ENCODE data around the gene KIAA0753.

The KIAA0753 gene

GRCh38 chr17:6569370-6570285, 70.9 kb downstream of the KIAA0753 start:
- H3K4me1 ChIP-seq (ENCODE audit: control insufficient read depth, insufficient read depth, low read length, poor library complexity, severe bottlenecking): peaks cover 2% of the 10 kb centered on the region
- peaks cover 4% of the 10 kb centered on the region for H3K36me3 ChIP-seq (ENCODE audit: control insufficient read depth, insufficient read depth, low read length)
- 85 to 93% methylated on average over 6 to 7 of the region's 10 CpGs for WGBS, 2 experiments (ENCODE audit: insufficient coverage in 2 of 2)
- H3K27ac ChIP-seq (ENCODE audit: low read depth, low read length, severe bottlenecking): no peak overlapping the region
- no peak overlapping the region for H3K4me3 ChIP-seq (ENCODE audit: extremely low read depth, insufficient read depth, low read length, poor library complexity, severe bottlenecking)
- no peaks in the 10 kb centered on the region for H3K9me3 ChIP-seq (ENCODE audit: control insufficient read depth, low read length)

- Histone ChIP-seq H3K27ac (ENCODE audit: low read depth, low read length, severe bottlenecking) (no peak overlapping the region), H3K4me1 (ENCODE audit: control insufficient read depth, insufficient read depth, low read length, poor library complexity, severe bottlenecking) (peaks cover 2% of the 10 kb centered on the region), H3K9me3 (ENCODE audit: control insufficient read depth, low read length) (no peaks in the 10 kb centered on the region), H3K4me3 (ENCODE audit: extremely low read depth, insufficient read depth, low read length, poor library complexity, severe bottlenecking) (no peak overlapping the region), H3K36me3 (ENCODE audit: control insufficient read depth, insufficient read depth, low read length) (no peaks in the 10 kb centered on the region)
- WGBS, 2 experiments (ENCODE audit: insufficient coverage in 2 of 2): 84 to 85% methylated on average over 12 of the region's 12 CpGs
Observed at GRCh38 chr17:6568184-6568758, 72.2 kb downstream of the KIAA0753 start.

GRCh38 chr17:6567528-6568183, 72.9 kb downstream of the KIAA0753 start:
- no peak overlapping the region for H3K4me3 ChIP-seq (ENCODE audit: extremely low read depth, insufficient read depth, low read length, poor library complexity, severe bottlenecking)
- no peaks in the 10 kb centered on the region for H3K9me3 ChIP-seq (ENCODE audit: control insufficient read depth, low read length)
- 56 to 59% methylated on average over 11 to 12 of the region's 15 CpGs for WGBS, 2 experiments (ENCODE audit: insufficient coverage in 2 of 2)
- H3K36me3 ChIP-seq (ENCODE audit: control insufficient read depth, insufficient read depth, low read length): no peaks in the 10 kb centered on the region
- peaks cover 2% of the 10 kb centered on the region for H3K4me1 ChIP-seq (ENCODE audit: control insufficient read depth, insufficient read depth, low read length, poor library complexity, severe bottlenecking)
- H3K27ac ChIP-seq (ENCODE audit: low read depth, low read length, severe bottlenecking): no peak overlapping the region

- Histone ChIP-seq H3K36me3 (ENCODE audit: control insufficient read depth, insufficient read depth, low read length) (no peaks in the 10 kb centered on the region), H3K9me3 (ENCODE audit: control insufficient read depth, low read length) (no peaks in the 10 kb centered on the region), H3K4me3 (ENCODE audit: extremely low read depth, insufficient read depth, low read length, poor library complexity, severe bottlenecking) (no peak overlapping the region), H3K27ac (ENCODE audit: low read depth, low read length, severe bottlenecking) (no peak overlapping the region), H3K4me1 (ENCODE audit: control insufficient read depth, insufficient read depth, low read length, poor library complexity, severe bottlenecking) (no peaks in the 10 kb centered on the region)
Observed at GRCh38 chr17:6561446-6561845, 79.1 kb downstream of the KIAA0753 start.

- no peaks in the 10 kb centered on the region for H3K36me3 ChIP-seq (ENCODE audit: control insufficient read depth, insufficient read depth, low read length)
- no peak overlapping the region for H3K27ac ChIP-seq (ENCODE audit: low read depth, low read length, severe bottlenecking)
- no peaks in the 10 kb centered on the region for H3K9me3 ChIP-seq (ENCODE audit: control insufficient read depth, low read length)
- H3K4me3 ChIP-seq (ENCODE audit: extremely low read depth, insufficient read depth, low read length, poor library complexity, severe bottlenecking): no peak overlapping the region
- peaks cover 5% of the 10 kb centered on the region for H3K4me1 ChIP-seq (ENCODE audit: control insufficient read depth, insufficient read depth, low read length, poor library complexity, severe bottlenecking)
- 59 to 84% methylated on average over 3 of the region's 3 CpGs for WGBS, 2 experiments (ENCODE audit: insufficient coverage in 2 of 2)
Observed at GRCh38 chr17:6560496-6560895, 80.0 kb downstream of the KIAA0753 start.

- Histone ChIP-seq H3K27ac (ENCODE audit: low read depth, low read length, severe bottlenecking) (no peak overlapping the region), H3K36me3 (ENCODE audit: control insufficient read depth, insufficient read depth, low read length) (no peaks in the 10 kb centered on the region), H3K4me1 (ENCODE audit: control insufficient read depth, insufficient read depth, low read length, poor library complexity, severe bottlenecking) (peaks cover 5% of the 10 kb centered on the region), H3K9me3 (ENCODE audit: control insufficient read depth, low read length) (no peaks in the 10 kb centered on the region), H3K4me3 (ENCODE audit: extremely low read depth, insufficient read depth, low read length, poor library complexity, severe bottlenecking) (no peak overlapping the region)
- 98% methylated on average over 4 of the region's 5 CpGs for WGBS, 2 experiments (ENCODE audit: insufficient coverage in 2 of 2)
Observed at GRCh38 chr17:6559753-6560215, 80.7 kb downstream of the KIAA0753 start.

GRCh38 chr17:6558932-6559752, 81.4 kb downstream of the KIAA0753 start:
- Histone ChIP-seq H3K27ac (ENCODE audit: low read depth, low read length, severe bottlenecking) (no peak overlapping the region), H3K36me3 (ENCODE audit: control insufficient read depth, insufficient read depth, low read length) (no peaks in the 10 kb centered on the region), H3K4me3 (ENCODE audit: extremely low read depth, insufficient read depth, low read length, poor library complexity, severe bottlenecking) (no peak overlapping the region), H3K4me1 (ENCODE audit: control insufficient read depth, insufficient read depth, low read length, poor library complexity, severe bottlenecking) (peaks cover 5% of the 10 kb centered on the region), H3K9me3 (ENCODE audit: control insufficient read depth, low read length) (no peaks in the 10 kb centered on the region)
- 75 to 78% methylated on average over 9 to 10 of the region's 11 CpGs for WGBS, 2 experiments (ENCODE audit: insufficient coverage in 2 of 2)

- WGBS, 2 experiments (ENCODE audit: insufficient coverage in 2 of 2): 90 to 96% methylated on average over 5 of the region's 6 CpGs
- H3K4me3 ChIP-seq (ENCODE audit: extremely low read depth, insufficient read depth, low read length, poor library complexity, severe bottlenecking): no peak overlapping the region
- no peak overlapping the region for H3K27ac ChIP-seq (ENCODE audit: low read depth, low read length, severe bottlenecking)
- H3K36me3 ChIP-seq (ENCODE audit: control insufficient read depth, insufficient read depth, low read length): no peaks in the 10 kb centered on the region
- H3K4me1 ChIP-seq (ENCODE audit: control insufficient read depth, insufficient read depth, low read length, poor library complexity, severe bottlenecking): peaks cover 5% of the 10 kb centered on the region
- H3K9me3 ChIP-seq (ENCODE audit: control insufficient read depth, low read length): no peaks in the 10 kb centered on the region
Observed at GRCh38 chr17:6558276-6558675, 82.2 kb downstream of the KIAA0753 start.

GRCh38 chr17:6557040-6557438, 83.5 kb downstream of the KIAA0753 start:
- Histone ChIP-seq H3K4me3 (ENCODE audit: extremely low read depth, insufficient read depth, low read length, poor library complexity, severe bottlenecking) (no peak overlapping the region), H3K4me1 (ENCODE audit: control insufficient read depth, insufficient read depth, low read length, poor library complexity, severe bottlenecking) (peaks cover 5% of the 10 kb centered on the region), H3K36me3 (ENCODE audit: control insufficient read depth, insufficient read depth, low read length) (no peaks in the 10 kb centered on the region), H3K9me3 (ENCODE audit: control insufficient read depth, low read length) (no peaks in the 10 kb centered on the region), H3K27ac (ENCODE audit: low read depth, low read length, severe bottlenecking) (no peak overlapping the region)
- WGBS, 2 experiments (ENCODE audit: insufficient coverage in 2 of 2): 34 to 60% methylated on average over 5 to 8 of the region's 9 CpGs
